SK-N-MC (cell line): ENCODE data around the gene FCHO1.

Experiments used
- EZH2 ChIP-seq: fragments of 200-600 bp; sonication (generic); IDR thresholded peaks from one replicate; pipeline ENCODE4 v1.6.1; 2017; ENCODE audit warnings: antibody characterized with exemption
- POLR2AphosphoS5 ChIP-seq: IDR thresholded peaks from 2 replicates; pipeline ENCODE4 v1.6.1; 2012; ENCODE audit warnings: mild to moderate bottlenecking, low read depth, low read length, borderline replicate concordance

DNA sequence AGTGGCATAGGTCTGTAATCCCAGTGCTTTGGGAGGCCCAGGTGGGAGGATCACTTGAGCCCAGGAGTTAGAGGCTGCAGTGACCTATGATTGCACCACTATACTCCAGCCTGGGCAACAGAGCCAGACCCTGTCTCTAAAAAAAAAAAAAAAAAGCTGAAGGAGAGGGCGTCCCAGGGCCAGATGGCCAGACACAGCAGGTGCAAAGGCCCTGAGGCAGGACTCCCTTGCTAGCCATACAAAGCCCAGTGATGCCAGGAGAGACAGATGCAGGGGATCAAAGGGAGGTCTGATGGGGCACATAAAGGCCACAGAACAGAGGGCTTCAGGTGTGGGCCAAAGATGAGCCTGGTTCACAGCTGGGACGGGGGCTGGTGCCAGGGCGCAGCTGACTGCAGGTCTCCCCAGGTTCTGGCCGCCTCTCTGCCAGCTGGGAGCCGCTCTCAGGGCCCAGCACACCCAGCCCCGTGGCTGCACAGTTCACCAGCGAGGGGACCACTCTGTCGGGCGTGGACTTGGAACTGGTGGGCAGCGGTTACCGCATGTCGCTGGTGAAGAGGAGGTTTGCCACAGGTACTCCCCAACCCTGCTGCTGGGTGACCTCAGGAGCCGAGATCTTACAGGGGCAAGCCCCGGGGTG is 36.1 kb downstream of the FCHO1 start:
- TF ChIP-seq POLR2AphosphoS5: no peak
- TF ChIP-seq EZH2: no peak
